ENCODE data around the gene TNFRSF6B.

DNA sequence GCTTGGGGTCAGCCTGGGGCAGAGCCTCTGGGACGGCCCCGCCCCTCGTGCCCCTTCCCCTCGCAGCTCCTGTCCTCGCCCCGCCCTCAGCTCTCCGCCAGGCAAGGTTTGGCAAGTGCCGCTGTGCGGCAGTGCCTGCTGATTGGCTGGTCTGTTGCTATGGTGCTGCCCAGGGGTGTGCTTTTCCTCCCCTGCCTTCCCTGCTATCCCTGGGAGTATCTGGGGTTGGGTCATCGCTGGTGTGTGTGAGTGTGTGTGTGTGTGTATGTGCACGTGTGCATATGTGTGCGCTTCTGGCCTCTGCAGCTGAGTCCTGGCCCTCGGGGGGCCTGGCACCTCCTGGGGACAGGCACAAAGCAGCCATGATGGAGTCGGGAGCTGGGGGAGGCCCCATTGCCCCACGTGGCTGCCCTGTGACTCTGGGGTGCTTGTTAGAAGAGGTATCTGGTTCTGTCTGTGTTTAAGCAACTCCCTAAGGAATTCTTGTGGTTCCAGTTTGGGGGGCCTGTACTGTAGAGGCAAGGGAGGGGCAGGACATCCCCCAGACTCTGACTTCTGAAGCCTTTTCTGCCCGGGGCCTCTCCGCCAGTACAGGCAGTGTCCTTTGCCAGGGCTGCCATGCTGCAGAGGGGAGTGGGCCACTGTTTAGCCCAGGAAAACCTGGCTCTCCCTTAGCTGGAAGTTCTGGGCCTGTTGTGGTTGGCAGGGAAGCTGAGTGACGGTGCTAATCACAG lies 31.4 kb upstream of the TNFRSF6B start:
- TF ChIP-seq EP300 (IDR thresholded peaks at IDR 0.05) (no peak), POLR2A (IDR thresholded peaks at IDR 0.05) (no peak)
